K562 (cell line): Measurements from ENCODE around the gene EMC9. TPM values are rescaled to one million over a fixed set of nuclear protein-coding genes. Genes with fewer than 3 reads are reported as not detected.
A peak's percentile ranks its signal among the peaks of the same experiment; 100 is the strongest.

Experiments
- ATAC-seq: fragments of 200-7000 bp; cut with Tn5 transposase; 3 replicates; pipeline ENCODE4 v1.9.1; 2020; ENCODE audit warnings: moderate library complexity
- BruUV-seq: library from RNA; stranded (reverse); fragments of 400-500 nt; replicated peaks from 2 replicates; lab custom pipeline; 2021; lab: Mats Ljungman, UMichigan
- CTCF ChIA-PET: fragments of 300-600 bp; formaldehyde crosslinking; extraction: SDS; loops from one replicate; lab custom pipeline; 2021; ENCODE audit warnings: low intra/inter-chr PET ratio; lab: Yijun Ruan, JAX
- POLR2A ChIA-PET: fragments of 300-600, 350-650 bp; sonication (Branson Sonifier 250); formaldehyde crosslinking; extraction: SDS; loops from one replicate; lab custom pipeline; 2021; ENCODE audit warnings: antibody characterized with exemption, inconsistent platforms; lab: Yijun Ruan, JAX
- DNase-seq, 4 experiments: peaks; one replicate each; pipeline versions ENCODE4 v3.0.0 to v3.0.0-alpha.2; 2011 to 2018; ENCODE audit warnings: low spot score in 3 of 4, mixed read lengths in 3 of 4; ENCODE audit errors: extremely low read depth in 1 of 4
- FAIRE-seq: peaks from 2 replicates; lab custom pipeline; 2011; peaks lifted over from hg19 to GRCh38; lab: Jason Lieb, UNC
- H2AFZ ChIP-seq: 2 replicates; pipeline ENCODE4 v1.6.0; 2011; ENCODE audit warnings: low read depth, low read length, control low read depth, inconsistent platforms
- H3K27ac ChIP-seq: fragments of 200-600 bp; 3 replicates; pipeline ENCODE4 v1.8.0; 2011; ENCODE audit warnings: low read depth, mild to moderate bottlenecking, control low read depth, inconsistent platforms, low read length, moderate library complexity, mixed read lengths; ENCODE audit errors: extremely low read depth
- H3K27me3 ChIP-seq, 2 experiments: fragments of 300-600 bp in 1 of 2; 2 replicates in 1 of 2; 3 replicates in 1 of 2; pipeline versions ENCODE4 v1.6.0 to v1.8.0; 2011; ENCODE audit warnings: inconsistent platforms in 2 of 2, low read length in 2 of 2, mild to moderate bottlenecking in 1 of 2, mixed read lengths in 1 of 2, moderate library complexity in 1 of 2; ENCODE audit not compliant: control insufficient read depth in 2 of 2, insufficient read depth in 2 of 2
- H3K36me3 ChIP-seq: fragments of 300-600 bp; 3 replicates; pipeline ENCODE4 v1.8.0; 2011; ENCODE audit warnings: mild to moderate bottlenecking, low read length, inconsistent platforms; ENCODE audit not compliant: control insufficient read depth, insufficient read depth
- H3K4me1 ChIP-seq, 2 experiments: fragments of 200-600 bp in 1 of 2; replicated peaks in 1 of 2; 2 replicates in 1 of 2; 3 replicates in 1 of 2; pipeline versions ENCODE4 v1.5.1 to v1.8.0; 2011; ENCODE audit warnings: inconsistent platforms in 2 of 2, low read length in 2 of 2, mild to moderate bottlenecking in 1 of 2, mixed read lengths in 1 of 2, moderate library complexity in 1 of 2; ENCODE audit not compliant: control insufficient read depth in 2 of 2, insufficient read depth in 2 of 2
- H3K4me2 ChIP-seq: 2 replicates; pipeline ENCODE4 v1.6.1; 2011; ENCODE audit warnings: low read length, control low read depth, inconsistent platforms, mixed read lengths; ENCODE audit not compliant: insufficient read depth
- H3K4me3 ChIP-seq: fragments of 200-600 bp; sonication (generic), shearing (Covaris generic); 2 replicates; pipeline ENCODE4 v1.5.1; 2016; ENCODE audit warnings: control low read depth, inconsistent platforms
- H3K79me2 ChIP-seq: fragments of 200-600 bp; 3 replicates; pipeline ENCODE4 v1.8.0; 2011; ENCODE audit warnings: low read length, inconsistent platforms; ENCODE audit not compliant: control insufficient read depth, insufficient read depth
- H3K9ac ChIP-seq, 2 experiments: 2 replicates each; pipeline versions ENCODE4 v1.6.0 to v1.6.1; 2011; ENCODE audit warnings: low read depth in 2 of 2, low read length in 2 of 2, control low read depth in 1 of 2, inconsistent platforms in 1 of 2, mild to moderate bottlenecking in 1 of 2, mixed read lengths in 1 of 2; ENCODE audit not compliant: insufficient read depth in 1 of 2
- H3K9me1 ChIP-seq: one replicate; pipeline ENCODE4 v1.6.0; 2011; ENCODE audit warnings: inconsistent platforms, mild to moderate bottlenecking, low read length, moderate library complexity; ENCODE audit not compliant: control insufficient read depth, insufficient read depth
- H3K9me3 ChIP-seq: replicated peaks from 2 replicates; pipeline ENCODE4 v1.5.1; 2011; ENCODE audit warnings: low read depth, low read length, inconsistent platforms; ENCODE audit not compliant: control insufficient read depth, insufficient read depth
- H4K20me1 ChIP-seq: replicated peaks from 2 replicates; pipeline ENCODE4 v1.6.1; 2011; ENCODE audit warnings: low read length, inconsistent platforms, mixed read lengths; ENCODE audit not compliant: control insufficient read depth, insufficient read depth
- RBFOX2 ChIP-seq: fragments of 200-400 bp; formaldehyde crosslinking; IDR thresholded peaks from 2 replicates; pipeline ENCODE4 v1.6.1; 2017; ENCODE audit warnings: low read depth, mild to moderate bottlenecking, low read length, moderate library complexity
- ZNF75A ChIP-seq: fragments of 450-650 bp; formaldehyde crosslinking; IDR thresholded peaks from 2 replicates; pipeline ENCODE4 v1.4.0; 2020; ENCODE audit warnings: mild to moderate bottlenecking
- WGBS: fragments of 100-300 bp; shearing (Covaris generic); methylation state at CpG from one replicate; pipeline ENCODE4 v1.1.6; 2016; ENCODE audit warnings: low coverage, mixed read lengths; ENCODE audit not compliant: insufficient coverage; ENCODE audit errors: missing lambda C conversion rate; 5-methylcytosine and 5-hydroxymethylcytosine counted together
- in situ Hi-C: fragments of 300-500 bp; cut with MboI; formaldehyde crosslinking; loops from 4 replicates; pipeline ENCODE4 v1.15.0; 2018; ENCODE audit warnings: inconsistent platforms, mixed read lengths
- intact Hi-C: fragments of 100-400 bp; cut with micrococcal nuclease; formaldehyde crosslinking; loops from 2 replicates; pipeline ENCODE4 v1.14.2; 2022
- polyA plus RNA-seq, 8 experiments: library from polyadenylated mRNA; depleted of rRNA in 4 of 8; stranded (reverse) in 5 of 8; unstranded in 3 of 8; fragments of >200 nt; fragmentation: Nextera tagmentation in 2 of 8; fragmentation: Illumina TruSeq in 1 of 8; extraction: Ambion mirVana in 2 of 8; extraction: Trizol in 1 of 8; gene quantifications; 2 replicates each; pipeline versions ENCODE4 v1.2.1 to v1.2.3, GENCODE V29; 2011 to 2014; ENCODE audit warnings: inconsistent platforms in 1 of 8, missing spikeins in 1 of 8
- total RNA-seq, 7 experiments: library from RNA; depleted of rRNA in 6 of 7; stranded (reverse); fragments of >200 nt in 6 of 7; fragmentation: Illumina TruSeq in 2 of 7; extraction: Trizol in 2 of 7; gene quantifications; 2 replicates each; pipeline versions ENCODE4 v1.2.1 to v1.2.3, GENCODE V29; 2011 to 2021; ENCODE audit warnings: low replicate concordance in 1 of 7

EMC9 gene
- total and polyA plus RNA-seq, 9 of the 15 experiments (the other 6 are each of a cell fraction or from before 2014, with no cell fraction given) = 3.1 to 13.2 (median 7.8) TPM

- H2AFZ ChIP-seq = no peak overlapping the region
- H3K9me3 ChIP-seq = no peaks in the 10 kb centered on the region; the same call in 1 of the 2 replicates
- H3K36me3 ChIP-seq = peaks cover 63% of the 10 kb centered on the region; the same call in 2 of the 3 replicates
- H3K4me3 ChIP-seq = no peak overlapping the region
- FAIRE-seq = no peak
- no peaks in the 10 kb centered on the region for H3K9me1 ChIP-seq
- in situ Hi-C loops = no loop called here
- POLR2A ChIA-PET = interaction anchor here (0.6 kb wide), 2 partner anchors 35 to 735 kb away, joined by 3 read pairs; no protein-coding TSS in a partner anchor
- DNase-seq = no peak
- intact Hi-C loops = no loop called here
- peaks cover 16% of the 10 kb centered on the region for H3K79me2 ChIP-seq
- no peak overlapping the region for H3K4me2 ChIP-seq
- CTCF ChIA-PET = no interaction called here
- H3K27ac ChIP-seq = no peak overlapping the region
- H4K20me1 ChIP-seq = no peaks in the 10 kb centered on the region
- H3K9ac ChIP-seq = no peak overlapping the region; a peak in 1 of 4 replicates
- BruUV-seq = TSS peak; percentile 2
- H3K27me3 ChIP-seq = no peaks in the 10 kb centered on the region
- ATAC-seq = peak; percentile 12
- TF ChIP-seq RBFOX2 = 0 out of 2 replicates have a peak, but pooled peaks have one; percentile 8
- TF ChIP-seq ZNF75A (CRISPR knock-in tag) = no peak
- WGBS = 64% methylated on average over 4 of the region's 4 CpGs
- peaks cover 3 to 4% of the 10 kb centered on the region in 2 experiments; a peak in 3 of 5 replicates for H3K4me1 ChIP-seq
These were observed 41.0 kb downstream of the EMC9 start for GRCh38 chr14:24100197-24100981.
